ENCODE results near the gene PPID.
"Not testable (repeated sequence)": the region's sequence is repeated elsewhere in the genome, so short reads cannot be mapped to it uniquely, and the experiment has no call there.

PPID gene

DNA sequence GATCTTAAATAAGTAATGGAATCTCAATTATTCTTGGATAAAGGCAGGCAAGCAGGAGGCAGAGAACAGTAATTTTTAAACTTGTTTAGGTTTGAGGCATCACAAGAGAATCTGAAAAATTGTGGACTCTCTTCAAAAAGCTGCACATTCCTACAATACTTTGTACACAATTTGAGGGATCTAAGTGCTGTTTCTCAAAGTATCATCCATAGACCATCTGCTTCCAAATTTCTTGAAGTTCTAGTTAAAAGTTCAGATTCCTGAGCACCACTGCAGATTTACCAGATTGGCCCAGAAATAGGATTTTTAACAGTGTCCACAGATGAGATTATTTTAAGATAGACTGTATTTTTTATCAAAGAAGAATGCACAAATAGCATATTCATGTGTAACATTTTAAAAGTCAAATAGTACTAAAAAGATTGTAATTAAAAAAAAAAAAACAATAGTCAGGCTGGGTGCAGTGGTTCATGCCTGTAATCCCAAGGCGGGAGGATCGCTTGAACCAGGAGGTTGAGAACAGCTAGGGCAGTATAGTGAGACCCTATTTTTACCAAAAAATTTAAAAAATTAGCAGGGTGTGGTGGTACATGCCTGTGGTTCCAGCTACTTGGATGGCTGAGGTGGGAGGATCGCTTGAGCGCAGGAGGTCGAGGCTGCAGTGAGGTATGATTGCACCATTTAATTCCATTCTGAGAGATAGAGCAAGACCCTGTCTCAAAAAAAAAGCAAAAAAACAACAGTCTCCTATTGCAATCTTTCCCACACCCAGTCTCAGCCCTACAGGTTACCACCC lies 31.4 kb upstream of the PPID start:
- DNase-seq (ENCODE audit: extremely low read depth, low read depth) = no peak
- TF ChIP-seq, protein P1, sequence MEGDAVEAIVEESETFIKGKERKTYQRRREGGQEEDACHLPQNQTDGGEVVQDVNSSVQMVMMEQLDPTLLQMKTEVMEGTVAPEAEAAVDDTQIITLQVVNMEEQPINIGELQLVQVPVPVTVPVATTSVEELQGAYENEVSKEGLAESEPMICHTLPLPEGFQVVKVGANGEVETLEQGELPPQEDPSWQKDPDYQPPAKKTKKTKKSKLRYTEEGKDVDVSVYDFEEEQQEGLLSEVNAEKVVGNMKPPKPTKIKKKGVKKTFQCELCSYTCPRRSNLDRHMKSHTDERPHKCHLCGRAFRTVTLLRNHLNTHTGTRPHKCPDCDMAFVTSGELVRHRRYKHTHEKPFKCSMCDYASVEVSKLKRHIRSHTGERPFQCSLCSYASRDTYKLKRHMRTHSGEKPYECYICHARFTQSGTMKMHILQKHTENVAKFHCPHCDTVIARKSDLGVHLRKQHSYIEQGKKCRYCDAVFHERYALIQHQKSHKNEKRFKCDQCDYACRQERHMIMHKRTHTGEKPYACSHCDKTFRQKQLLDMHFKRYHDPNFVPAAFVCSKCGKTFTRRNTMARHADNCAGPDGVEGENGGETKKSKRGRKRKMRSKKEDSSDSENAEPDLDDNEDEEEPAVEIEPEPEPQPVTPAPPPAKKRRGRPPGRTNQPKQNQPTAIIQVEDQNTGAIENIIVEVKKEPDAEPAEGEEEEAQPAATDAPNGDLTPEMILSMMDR (IDR thresholded peaks at IDR 0.05; ENCODE audit: low read depth, low read length) = no peak

DNA sequence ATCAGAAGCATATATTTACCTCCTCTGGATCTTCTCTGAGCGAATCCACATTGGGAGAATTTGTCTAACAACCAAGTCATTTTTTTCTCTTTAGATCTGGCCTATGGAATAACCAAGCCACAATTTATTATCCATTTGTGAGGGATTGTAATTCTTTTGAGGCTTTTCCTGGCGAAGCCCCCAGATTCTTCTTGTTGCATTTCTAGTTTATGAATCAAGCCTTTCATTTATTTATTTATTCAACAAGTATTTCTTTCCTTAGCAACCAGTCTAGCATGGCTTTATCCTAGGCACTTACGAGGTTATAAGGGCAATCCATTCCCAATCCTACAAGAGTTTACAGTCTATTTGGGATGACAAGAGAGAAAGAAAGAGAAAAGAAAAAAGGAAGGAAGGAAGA lies 27.2 kb upstream of the PPID start:
- DNase-seq (ENCODE audit: extremely low read depth, low read depth) = peak; percentile 53
- TF ChIP-seq, protein P1 (IDR thresholded peaks at IDR 0.05; ENCODE audit: low read depth, low read length) = no peak

DNA sequence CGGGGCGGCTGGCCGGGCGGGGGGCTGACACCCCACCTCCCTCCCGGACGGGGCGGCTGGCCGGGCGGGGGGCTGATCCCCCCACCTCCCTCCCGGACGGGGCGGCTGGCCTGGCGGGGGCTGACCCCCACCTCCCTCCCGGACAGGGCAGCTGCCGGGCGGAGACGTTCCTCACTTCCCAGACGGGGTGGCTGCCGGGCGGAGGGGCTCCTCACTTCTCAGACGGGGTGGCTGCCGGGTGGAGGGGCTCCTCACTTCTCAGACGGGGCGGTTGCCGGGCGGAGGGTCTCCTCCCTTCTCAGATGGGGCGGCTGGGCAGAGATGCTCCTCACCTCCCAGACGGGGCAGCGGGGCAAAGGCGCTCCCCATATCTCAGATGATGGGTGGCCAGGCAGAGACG lies 23.3 kb upstream of the PPID start:
- DNase-seq (ENCODE audit: extremely low read depth, low read depth) = not testable (repeated sequence)

DNA sequence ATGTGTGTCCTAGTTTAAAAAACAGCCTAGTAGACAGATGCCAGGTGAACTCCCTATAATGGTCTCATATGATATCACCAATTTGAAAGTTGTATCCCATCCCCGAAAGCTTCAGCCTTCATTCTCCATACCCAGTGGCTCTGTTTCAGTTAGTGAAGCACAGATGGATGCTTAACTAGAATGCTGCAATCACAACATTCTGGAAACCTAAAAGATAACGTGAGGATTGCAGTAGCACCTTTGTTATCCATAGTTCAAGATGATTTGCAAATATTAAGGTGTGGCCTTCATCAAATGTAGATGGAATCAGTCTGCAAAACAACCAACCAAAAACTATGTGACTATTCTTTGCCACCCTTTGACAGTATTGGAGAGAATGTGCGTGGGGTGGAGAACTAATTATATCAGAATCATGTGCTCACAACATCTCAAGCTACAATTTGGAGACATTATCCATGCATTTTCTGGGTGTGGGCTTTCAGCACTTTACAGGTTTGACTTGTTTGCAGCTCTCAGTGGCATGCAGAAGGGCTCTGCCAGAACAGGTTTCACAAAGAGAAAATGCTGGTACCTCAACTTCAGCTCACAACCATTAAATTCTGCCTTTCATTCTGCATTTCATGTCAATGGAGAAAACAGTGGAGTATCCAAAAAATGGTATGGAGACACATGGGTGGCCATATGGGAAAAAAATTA lies 18.3 kb upstream of the PPID start:
- TF ChIP-seq, protein P1 (IDR thresholded peaks at IDR 0.05; ENCODE audit: low read depth, low read length) = no peak

DNA sequence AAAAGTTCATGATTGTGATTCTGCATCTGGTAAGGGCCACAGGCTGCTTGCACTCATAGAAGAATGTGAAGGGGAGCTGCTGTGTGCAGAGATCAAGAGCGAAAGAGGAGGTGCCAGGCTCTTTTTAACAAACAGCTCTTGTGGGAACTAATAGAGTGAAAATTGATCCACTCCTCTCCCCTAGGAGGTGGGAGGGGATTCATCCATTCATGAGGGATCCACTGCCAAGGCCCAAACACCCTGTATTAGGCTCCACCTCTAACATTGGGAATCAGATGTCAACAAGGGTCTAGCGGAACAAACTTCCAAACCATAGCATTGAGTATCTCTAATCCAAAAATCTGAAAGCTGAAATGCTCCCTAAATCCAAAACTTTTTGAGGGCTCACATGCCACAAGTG lies 16.4 kb upstream of the PPID start:
- DNase-seq (ENCODE audit: extremely low read depth, low read depth) = no peak
- TF ChIP-seq, protein P1 (IDR thresholded peaks at IDR 0.05; ENCODE audit: low read depth, low read length) = no peak

More for the DNA sequence above, 18.3 kb upstream of the PPID start:
- no peak for DNase-seq (ENCODE audit: extremely low read depth, low read depth)

DNA sequence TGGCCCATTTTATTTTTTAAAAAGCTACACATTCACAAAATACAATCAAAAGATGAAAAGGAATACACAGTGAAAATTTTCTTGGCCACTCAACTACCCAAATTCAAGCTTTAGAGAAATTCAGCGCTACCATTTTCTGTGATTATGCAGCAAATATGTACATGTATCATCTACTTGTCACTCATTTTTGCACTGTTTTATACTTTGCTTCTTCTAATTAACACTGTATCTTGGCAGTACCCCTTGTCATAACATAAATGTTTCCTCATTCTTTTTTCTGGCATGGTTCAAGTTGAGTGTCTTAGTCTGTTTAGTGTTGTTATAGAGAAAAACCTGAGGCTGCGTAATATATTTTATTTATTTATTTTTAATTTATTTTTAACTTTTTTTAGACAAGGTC lies 15.7 kb upstream of the PPID start:
- no peak for DNase-seq (ENCODE audit: extremely low read depth, low read depth)
- TF ChIP-seq, protein P1 (IDR thresholded peaks at IDR 0.05; ENCODE audit: low read depth, low read length) = no peak

DNA sequence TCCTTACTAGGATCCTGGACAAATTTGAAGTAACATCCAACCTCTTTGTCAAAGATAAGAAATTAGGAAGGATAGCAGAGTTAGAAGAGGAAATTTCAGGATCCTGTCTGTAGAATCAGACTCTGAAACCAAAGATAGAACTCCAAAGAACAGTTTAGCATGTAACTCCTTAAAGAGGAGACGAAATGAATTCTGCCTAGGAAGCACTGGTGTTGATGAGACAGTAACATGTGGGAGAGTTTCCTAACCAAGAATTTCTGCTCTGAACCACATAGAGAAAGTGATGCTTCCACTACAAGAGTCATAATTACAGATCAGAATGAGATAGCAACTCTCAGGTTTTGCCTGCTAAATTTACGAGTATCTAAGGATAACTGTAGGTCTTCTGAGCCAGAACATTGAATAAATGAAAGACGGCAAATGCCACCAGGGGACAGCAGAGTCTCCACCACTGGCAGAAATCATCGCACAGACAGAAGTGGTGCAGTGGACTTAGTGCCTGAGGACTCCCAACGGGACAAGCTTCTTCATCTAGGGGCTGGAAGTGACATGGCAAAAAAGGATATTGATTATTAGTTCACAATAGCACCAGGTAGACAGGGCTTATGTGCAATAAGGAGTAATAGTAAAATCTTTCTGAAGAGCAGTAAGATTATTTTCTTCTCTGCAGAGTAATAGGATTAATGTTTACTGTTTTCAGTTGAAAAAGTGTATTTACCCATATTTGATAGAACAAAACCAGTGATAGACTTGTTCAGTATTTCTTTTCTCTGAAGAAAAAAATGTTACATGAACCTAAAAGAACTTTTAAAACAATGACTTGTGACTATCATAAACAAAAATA lies 6.7 kb upstream of the PPID start:
- TF ChIP-seq, protein P1 (IDR thresholded peaks at IDR 0.05; ENCODE audit: low read depth, low read length) = peak; percentile 94
- peak; percentile 27 for DNase-seq (ENCODE audit: extremely low read depth, low read depth)

Data from AG09319 (cell line).